ENCODE measurements around the gene RBBP8NL. TPM values are rescaled to one million over a fixed set of nuclear protein-coding genes. Genes with fewer than 3 reads are reported as not detected.

RBBP8NL gene
- total and polyA plus RNA-seq, 2 of the 8 experiments (the other 6 are each of a cell fraction or from before 2014, with no cell fraction given) = 0.43 to 0.48 TPM

- no peaks in the 10 kb centered on the region for H3K27me3 ChIP-seq (replicated peaks in 1 of 4; ENCODE audit: control insufficient read depth in 3 of 4, extremely low read depth in 1 of 4, insufficient read depth in 3 of 4, low read length in 3 of 4)
- H3K79me2 ChIP-seq (ENCODE audit: control insufficient read depth in 1 of 2, insufficient read depth in 2 of 2, low read length in 2 of 2) = no peaks in the 10 kb centered on the region
- H3K56ac ChIP-seq (replicated peaks; ENCODE audit: insufficient read length, low read depth, low read length) = no peak overlapping the region
- H3K4me2 ChIP-seq (ENCODE audit: insufficient read depth in 1 of 2, low read depth in 2 of 2, low read length in 2 of 2) = no peak overlapping the region
- peaks cover 0 to 8% (median 2%) of the 10 kb centered on the region in 4 experiments; a peak in 1 of 7 replicates for H3K4me1 ChIP-seq (replicated peaks in 1 of 4; ENCODE audit: control insufficient read depth in 3 of 4, insufficient read depth in 4 of 4, low read length in 3 of 4)
- no peaks in the 10 kb centered on the region for H3K23me2 ChIP-seq (ENCODE audit: low read depth, low read length)
- H3K4ac ChIP-seq (replicated peaks; ENCODE audit: insufficient read length, low read depth, low read length) = no peak overlapping the region
- no peak overlapping the region for H3K4me3 ChIP-seq (ENCODE audit: extremely low read depth in 1 of 4, insufficient read depth in 2 of 4, low read depth in 3 of 4, low read length in 4 of 4)
- H2BK120ac ChIP-seq (replicated peaks; ENCODE audit: low read depth, low read length) = no peak overlapping the region
- 62% methylated on average over 9 of the region's 14 CpGs; no CpG with 5 or more reads in 1 of the 2 experiments for WGBS, 2 experiments (ENCODE audit: extremely low coverage in 1 of 2, insufficient coverage in 1 of 2, insufficient read length in 1 of 2, insufficient replicate concordance in 2 of 2, low coverage in 1 of 2, low lambda C conversion rate in 2 of 2, missing lambda C conversion rate in 1 of 2)
- FAIRE-seq (no peak), DNase-seq (ENCODE audit: low read depth in 1 of 2, low spot score in 2 of 2) (no peak)
- no peak overlapping the region for H2BK12ac ChIP-seq (ENCODE audit: low read depth, low read length)
- H3K9me3 ChIP-seq (ENCODE audit: insufficient read depth in 2 of 2, low read depth in 1 of 2, low read length in 1 of 2) = no peaks in the 10 kb centered on the region
- TF ChIP-seq TAF7 (optimal IDR thresholded peaks at IDR 0.05; ENCODE audit: borderline replicate concordance, low read depth, low read length) (no peak), HDAC2 (IDR thresholded peaks at IDR 0.05; ENCODE audit: borderline replicate concordance in 1 of 2, low read depth in 2 of 2, low read length in 2 of 2) (no peak), YY1 (IDR thresholded peaks at IDR 0.05; ENCODE audit: low read depth, low read length) (no peak), SP2 (IDR thresholded peaks at IDR 0.05; ENCODE audit: low read length) (no peak), NANOG (IDR thresholded peaks at IDR 0.05; ENCODE audit: insufficient read depth, low read depth, low read length, poor library complexity, severe bottlenecking) (no peak), MAFK (IDR thresholded peaks at IDR 0.05; ENCODE audit: low read depth, low read length) (no peak), CTBP2 (IDR thresholded peaks at IDR 0.05; ENCODE audit: borderline replicate concordance, insufficient read depth, insufficient read length, low read length) (no peak), SIX5 (IDR thresholded peaks at IDR 0.05; ENCODE audit: low read depth, low read length) (no peak), RXRA (IDR thresholded peaks at IDR 0.05; ENCODE audit: insufficient read depth, low read depth, low read length) (no peak)
- H2BK15ac ChIP-seq (ENCODE audit: low read length) = no peak overlapping the region
- H4K8ac ChIP-seq (ENCODE audit: extremely low read depth, insufficient read depth, low read length) = no peak overlapping the region
- no peak overlapping the region for H3K14ac ChIP-seq (ENCODE audit: insufficient read length)
- POLR2A ChIA-PET (ENCODE audit: partially characterized antibody) = no interaction called here
- H3K27ac ChIP-seq (ENCODE audit: low read depth, low read length) = no peak overlapping the region
- H2BK20ac ChIP-seq (ENCODE audit: low read length) = no peak overlapping the region
- H3K9ac ChIP-seq (replicated peaks in 1 of 4; ENCODE audit: extremely low read depth in 1 of 4, low read depth in 3 of 4, low read length in 3 of 4) = no peak overlapping the region
- H4K5ac ChIP-seq (ENCODE audit: insufficient read length, low read depth, low read length) = no peak overlapping the region
- H2AFZ ChIP-seq (ENCODE audit: low read length) = no peak overlapping the region
- H4K91ac ChIP-seq (replicated peaks; ENCODE audit: insufficient read length, low read length) = no peak overlapping the region
- H3K79me1 ChIP-seq (ENCODE audit: low read depth, low read length) = no peaks in the 10 kb centered on the region; the same call in 1 of the 2 replicates
- H2BK5ac ChIP-seq (ENCODE audit: low read depth, low read length) = no peak overlapping the region
- CTCF ChIA-PET (ENCODE audit: partially characterized antibody) = interaction anchor here (0.8 to 1.2 kb wide), 3 partner anchors 50 to 64 kb away, joined by 3 read pairs; no protein-coding TSS in a partner anchor
- H3K36me3 ChIP-seq (ENCODE audit: control insufficient read depth in 2 of 4, insufficient read depth in 4 of 4, low read length in 3 of 4) = no peaks in the 10 kb centered on the region
- H2AK5ac ChIP-seq (ENCODE audit: low read depth, low read length) = no peak overlapping the region
- peaks cover 0 to 2% of the 10 kb centered on the region in 2 experiments for H4K20me1 ChIP-seq (replicated peaks in 1 of 2; ENCODE audit: control insufficient read depth in 1 of 2, insufficient read depth in 2 of 2, low read length in 2 of 2)
- H3K18ac ChIP-seq (ENCODE audit: extremely low read depth, low read length) = no peak overlapping the region
- no peak overlapping the region for H3K23ac ChIP-seq (ENCODE audit: insufficient read length)
These were observed 32.1 kb upstream of the RBBP8NL start for GRCh38 chr20:62459488-62459887.

All from H1 (cell line).